ENCODE data around the gene GOLGA1. TPM values are rescaled to one million over a fixed set of nuclear protein-coding genes. Genes with fewer than 3 reads are reported as not detected.

Gene GOLGA1
- total RNA-seq, 1 donor from 2014 or later = 10.2 TPM

- Histone ChIP-seq H3K9ac (ENCODE audit: low read length) (no peak overlapping the region), H3K79me2 (ENCODE audit: insufficient read depth, low read length) (no peaks in the 10 kb centered on the region), H3K4me1 (ENCODE audit: insufficient read depth, low read length) (no peaks in the 10 kb centered on the region), H3K4me2 (ENCODE audit: low read length) (no peak overlapping the region), H3K27ac (ENCODE audit: low read depth, low read length) (no peak overlapping the region), H4K20me1 (ENCODE audit: insufficient read depth, low read length) (no peaks in the 10 kb centered on the region), H2AFZ (ENCODE audit: low read depth, low read length) (no peak overlapping the region), H3K27me3 (ENCODE audit: insufficient read depth, low read length) (no peaks in the 10 kb centered on the region), H3K36me3 (ENCODE audit: insufficient read depth, low read length) (peaks cover 18% of the 10 kb centered on the region), H3K9me3 (ENCODE audit: insufficient read depth, low read depth, low read length) (no peaks in the 10 kb centered on the region), H3K4me3 (ENCODE audit: insufficient read depth, low read depth, low read length) (no peak overlapping the region)
- Mint-ChIP-seq H3K27ac (ENCODE audit: unreplicated experiment) (no peak overlapping the region), H3K4me1 (ENCODE audit: low read depth, unreplicated experiment) (no peaks in the 10 kb centered on the region), H3K4me3 (ENCODE audit: unreplicated experiment) (no peak overlapping the region), H3K9me3 (ENCODE audit: unreplicated experiment) (peaks cover 5% of the 10 kb centered on the region), H3K27me3 (ENCODE audit: low read depth, unreplicated experiment) (no peaks in the 10 kb centered on the region), H3K36me3 (ENCODE audit: low read depth, unreplicated experiment) (peaks cover 34% of the 10 kb centered on the region)
- DNase-seq (ENCODE audit: low read depth) (no peak), FAIRE-seq (no peak)
- no peak for TF ChIP-seq EZH2 (IDR thresholded peaks at IDR 0.05; ENCODE audit: insufficient read depth, low read length)
- no peak for TF ChIP-seq CTCF (IDR thresholded peaks at IDR 0.05; ENCODE audit: insufficient read depth, low read depth, low read length)
Measured at GRCh38 chr9:124913378-124913777, 27.5 kb downstream of the GOLGA1 start.

- Mint-ChIP-seq H3K9me3 (ENCODE audit: unreplicated experiment) (peaks cover 5% of the 10 kb centered on the region), H3K36me3 (ENCODE audit: low read depth, unreplicated experiment) (peaks cover 39% of the 10 kb centered on the region), H3K27me3 (ENCODE audit: low read depth, unreplicated experiment) (no peaks in the 10 kb centered on the region), H3K4me1 (ENCODE audit: low read depth, unreplicated experiment) (no peaks in the 10 kb centered on the region), H3K4me3 (ENCODE audit: unreplicated experiment) (no peak overlapping the region), H3K27ac (ENCODE audit: unreplicated experiment) (no peak overlapping the region)
- Histone ChIP-seq H3K79me2 (ENCODE audit: insufficient read depth, low read length) (no peaks in the 10 kb centered on the region), H3K9ac (ENCODE audit: low read length) (no peak overlapping the region), H4K20me1 (ENCODE audit: insufficient read depth, low read length) (no peaks in the 10 kb centered on the region), H3K36me3 (ENCODE audit: insufficient read depth, low read length) (peaks cover 18% of the 10 kb centered on the region), H3K27me3 (ENCODE audit: insufficient read depth, low read length) (no peaks in the 10 kb centered on the region), H2AFZ (ENCODE audit: low read depth, low read length) (no peak overlapping the region), H3K4me3 (ENCODE audit: insufficient read depth, low read depth, low read length) (no peak overlapping the region), H3K4me1 (ENCODE audit: insufficient read depth, low read length) (no peaks in the 10 kb centered on the region), H3K4me2 (ENCODE audit: low read length) (no peak overlapping the region), H3K27ac (ENCODE audit: low read depth, low read length) (no peak overlapping the region), H3K9me3 (ENCODE audit: insufficient read depth, low read depth, low read length) (no peaks in the 10 kb centered on the region)
- FAIRE-seq = no peak
- no peak for DNase-seq (ENCODE audit: low read depth)
- TF ChIP-seq CTCF (IDR thresholded peaks at IDR 0.05; ENCODE audit: insufficient read depth, low read depth, low read length) (no peak), EZH2 (IDR thresholded peaks at IDR 0.05; ENCODE audit: insufficient read depth, low read length) (no peak)
Measured at GRCh38 chr9:124911766-124912165, 29.1 kb downstream of the GOLGA1 start.

GRCh38 chr9:124908098-124908497 lies 32.8 kb downstream of the GOLGA1 start:
- no peaks in the 10 kb centered on the region for H4K20me1 ChIP-seq (ENCODE audit: insufficient read depth, low read length)
- DNase-seq (ENCODE audit: low read depth) = no peak
- no peak overlapping the region for H3K4me2 ChIP-seq (ENCODE audit: low read length)
- peaks cover 13% of the 10 kb centered on the region for H3K36me3 ChIP-seq (ENCODE audit: insufficient read depth, low read length)
- H3K9me3 ChIP-seq (ENCODE audit: insufficient read depth, low read depth, low read length) = no peaks in the 10 kb centered on the region
- TF ChIP-seq CTCF (IDR thresholded peaks at IDR 0.05; ENCODE audit: insufficient read depth, low read depth, low read length) = no peak
- TF ChIP-seq EZH2 (IDR thresholded peaks at IDR 0.05; ENCODE audit: insufficient read depth, low read length) = no peak
- H3K4me3 Mint-ChIP-seq (ENCODE audit: unreplicated experiment) = no peak overlapping the region
- no peak overlapping the region for H3K4me3 ChIP-seq (ENCODE audit: insufficient read depth, low read depth, low read length)
- H3K27me3 Mint-ChIP-seq (ENCODE audit: low read depth, unreplicated experiment) = no peaks in the 10 kb centered on the region
- no peaks in the 10 kb centered on the region for H3K4me1 Mint-ChIP-seq (ENCODE audit: low read depth, unreplicated experiment)
- H3K4me1 ChIP-seq (ENCODE audit: insufficient read depth, low read length) = no peaks in the 10 kb centered on the region
- FAIRE-seq = no peak
- H3K36me3 Mint-ChIP-seq (ENCODE audit: low read depth, unreplicated experiment) = peaks cover 32% of the 10 kb centered on the region
- peaks cover 3% of the 10 kb centered on the region for H3K9me3 Mint-ChIP-seq (ENCODE audit: unreplicated experiment)
- no peaks in the 10 kb centered on the region for H3K79me2 ChIP-seq (ENCODE audit: insufficient read depth, low read length)
- H2AFZ ChIP-seq (ENCODE audit: low read depth, low read length) = no peak overlapping the region
- no peak overlapping the region for H3K27ac ChIP-seq (ENCODE audit: low read depth, low read length)
- no peak overlapping the region for H3K27ac Mint-ChIP-seq (ENCODE audit: unreplicated experiment)
- H3K27me3 ChIP-seq (ENCODE audit: insufficient read depth, low read length) = no peaks in the 10 kb centered on the region
- H3K9ac ChIP-seq (ENCODE audit: low read length) = no peak overlapping the region
